ENCODE measurements around the gene RIN3. TPM values are rescaled to one million over a fixed set of nuclear protein-coding genes. Genes with fewer than 3 reads are reported as not detected.

Gene RIN3
- total and polyA plus RNA-seq, 4 donors: 5.0 to 15.6 (median 9.0) TPM

DNA sequence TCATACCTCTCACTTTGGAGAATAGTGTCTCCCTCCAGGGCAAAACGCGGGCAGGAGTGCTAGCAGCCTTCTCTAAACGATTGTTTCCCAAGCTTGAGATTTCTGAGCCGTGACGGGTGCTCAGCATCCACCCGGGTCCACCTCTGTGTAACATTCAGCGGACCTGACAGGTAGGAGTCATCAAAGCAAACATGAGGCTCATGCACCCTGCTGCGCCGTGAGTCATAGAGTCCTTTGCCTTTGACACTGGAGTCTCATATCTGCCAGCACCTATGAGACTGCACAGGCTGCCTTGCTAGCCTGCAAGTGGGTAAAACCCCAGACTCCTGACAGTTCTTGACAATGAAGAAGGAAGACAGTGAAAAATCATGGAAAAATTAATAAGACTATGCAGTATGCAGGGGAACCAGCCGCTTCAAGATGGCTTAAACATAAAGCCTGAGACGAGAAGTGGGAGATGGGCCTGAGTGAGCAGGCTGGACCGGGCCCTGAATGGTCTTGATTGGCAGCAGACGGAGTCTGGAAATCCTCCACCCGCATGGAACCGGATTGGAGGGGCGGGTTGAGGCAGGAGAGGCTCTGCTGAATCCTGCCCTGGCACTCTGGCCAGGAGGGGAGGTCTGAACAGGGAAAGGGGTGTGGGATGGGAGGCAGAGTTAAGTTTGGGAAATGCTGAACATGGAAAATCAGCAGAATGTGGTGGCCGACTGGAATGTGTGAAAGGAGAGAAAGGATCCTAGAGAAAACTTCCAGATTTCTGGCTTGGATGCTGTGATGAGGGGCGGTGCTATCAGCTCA is 180.6 kb downstream of the RIN3 start:
- no peaks in the 10 kb centered on the region for H3K27me3 ChIP-seq (ENCODE audit: control insufficient read depth in 4 of 4, insufficient read depth in 4 of 4, low read length in 3 of 4)
- no peaks in the 10 kb centered on the region for H3K36me3 ChIP-seq (ENCODE audit: control insufficient read depth in 4 of 4, insufficient read depth in 3 of 4, low read depth in 1 of 4, low read length in 3 of 4)
- H3K4me1 ChIP-seq (ENCODE audit: control insufficient read depth in 4 of 4, insufficient read depth in 4 of 4, low read length in 3 of 4): peaks cover 10 to 17% (median 14%) of the 10 kb centered on the region in 4 donors
- H3K9me3 ChIP-seq (ENCODE audit: control insufficient read depth in 4 of 4, low read length in 3 of 4): no peaks in the 10 kb centered on the region
- TF ChIP-seq, protein P1, sequence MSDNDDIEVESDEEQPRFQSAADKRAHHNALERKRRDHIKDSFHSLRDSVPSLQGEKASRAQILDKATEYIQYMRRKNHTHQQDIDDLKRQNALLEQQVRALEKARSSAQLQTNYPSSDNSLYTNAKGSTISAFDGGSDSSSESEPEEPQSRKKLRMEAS (IDR thresholded peaks at IDR 0.05): peak; percentile 33
- TF ChIP-seq FOXA1 (IDR thresholded peaks at IDR 0.05) (peak; percentile 44), HNF4A (conservative IDR thresholded peaks at IDR 0.05) (peak in 1 of 2 donors; percentile 66), GABPA (IDR thresholded peaks at IDR 0.05 in 1 of 2, conservative IDR thresholded peaks at IDR 0.05 in 1 of 2) (no peak), EGR1 (IDR thresholded peaks at IDR 0.05; ENCODE audit: low read depth in 2 of 2) (no peak), RXRA (IDR thresholded peaks at IDR 0.05) (peak in 1 of 2 donors; percentile 51), JUND (IDR thresholded peaks at IDR 0.05) (peak in 1 of 2 donors; percentile 87), TAF1 (conservative IDR thresholded peaks at IDR 0.05) (no peak)
- no peak for DNase-seq (ENCODE audit: low spot score)
- 68% methylated on average over 18 of the region's 18 CpGs for WGBS
- no peak overlapping the region for H3K27ac ChIP-seq (ENCODE audit: low read depth in 1 of 2, low read length in 2 of 2)
- no peak overlapping the region for H3K9ac ChIP-seq (ENCODE audit: low read depth in 1 of 2, low read length in 2 of 2)
- no peak overlapping the region for H3K4me3 ChIP-seq (ENCODE audit: low read depth in 1 of 3, low read length in 3 of 3)

DNA sequence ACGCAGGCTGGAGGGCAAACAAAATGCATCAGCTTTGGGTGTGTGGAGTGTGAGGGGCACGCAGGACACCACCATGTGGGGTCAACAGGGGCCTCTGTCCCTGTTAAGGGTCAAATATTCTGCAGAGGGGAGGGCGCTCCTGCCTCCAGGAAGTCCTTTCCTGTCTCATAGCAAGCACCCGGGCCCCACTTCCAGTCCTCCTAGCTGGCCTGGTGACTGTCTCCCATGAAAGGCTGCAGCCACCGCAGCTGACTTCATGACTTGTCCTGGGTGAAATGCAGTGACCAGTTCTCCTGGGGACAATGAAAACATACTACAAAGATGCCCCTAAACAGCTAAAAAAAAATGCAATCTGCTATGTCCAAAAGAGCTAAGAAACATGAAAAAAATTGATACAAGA is 181.2 kb downstream of the RIN3 start:
- Histone ChIP-seq H3K36me3 (ENCODE audit: control insufficient read depth in 4 of 4, insufficient read depth in 3 of 4, low read depth in 1 of 4, low read length in 3 of 4) (no peaks in the 10 kb centered on the region), H3K27ac (ENCODE audit: low read depth in 1 of 2, low read length in 2 of 2) (no peak overlapping the region), H3K4me3 (ENCODE audit: low read depth in 1 of 3, low read length in 3 of 3) (no peak overlapping the region), H3K9ac (ENCODE audit: low read depth in 1 of 2, low read length in 2 of 2) (no peak overlapping the region), H3K27me3 (ENCODE audit: control insufficient read depth in 4 of 4, insufficient read depth in 4 of 4, low read length in 3 of 4) (no peaks in the 10 kb centered on the region), H3K9me3 (ENCODE audit: control insufficient read depth in 4 of 4, low read length in 3 of 4) (no peaks in the 10 kb centered on the region), H3K4me1 (ENCODE audit: control insufficient read depth in 4 of 4, insufficient read depth in 4 of 4, low read length in 3 of 4) (peaks cover 10 to 17% (median 14%) of the 10 kb centered on the region in 4 donors)
- TF ChIP-seq RXRA (IDR thresholded peaks at IDR 0.05) (peak; percentile 15 to 29), SP1 (IDR thresholded peaks at IDR 0.05) (no peak), GABPA (IDR thresholded peaks at IDR 0.05 in 1 of 2, conservative IDR thresholded peaks at IDR 0.05 in 1 of 2) (no peak)
- DNase-seq (ENCODE audit: low spot score): no peak
- 58% methylated on average over 5 of the region's 5 CpGs for WGBS

DNA sequence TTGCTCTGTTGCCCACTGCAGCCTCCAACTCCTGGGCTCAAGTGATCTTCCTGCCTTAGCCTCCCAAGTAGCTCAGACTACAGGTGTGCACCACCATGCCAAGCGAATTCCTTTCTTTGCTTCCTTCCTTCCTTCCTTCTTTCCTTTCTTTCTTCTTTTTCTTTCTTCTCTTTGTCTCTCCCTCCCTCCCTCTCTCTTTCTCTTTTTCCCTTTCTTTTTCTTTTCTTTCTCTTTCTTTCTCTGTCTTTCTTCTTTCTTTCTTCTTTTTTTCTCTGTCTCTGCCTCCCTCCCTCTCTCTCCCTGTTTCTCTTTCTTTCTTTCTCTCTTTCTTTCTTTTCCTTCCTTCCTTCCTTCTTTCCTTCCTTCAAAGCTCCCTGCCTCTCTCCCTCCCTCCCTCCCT is 182.0 kb downstream of the RIN3 start:
- Histone ChIP-seq H3K4me1 (ENCODE audit: control insufficient read depth in 4 of 4, insufficient read depth in 4 of 4, low read length in 3 of 4) (peaks cover 10 to 17% (median 14%) of the 10 kb centered on the region in 4 donors), H3K9me3 (ENCODE audit: control insufficient read depth in 4 of 4, low read length in 3 of 4) (no peaks in the 10 kb centered on the region), H3K36me3 (ENCODE audit: control insufficient read depth in 4 of 4, insufficient read depth in 3 of 4, low read depth in 1 of 4, low read length in 3 of 4) (no peaks in the 10 kb centered on the region), H3K9ac (ENCODE audit: low read depth in 1 of 2, low read length in 2 of 2) (no peak overlapping the region), H3K27ac (ENCODE audit: low read depth in 1 of 2, low read length in 2 of 2) (no peak overlapping the region), H3K4me3 (ENCODE audit: low read depth in 1 of 3, low read length in 3 of 3) (no peak overlapping the region), H3K27me3 (ENCODE audit: control insufficient read depth in 4 of 4, insufficient read depth in 4 of 4, low read length in 3 of 4) (no peaks in the 10 kb centered on the region)
- no peak for DNase-seq (ENCODE audit: low spot score)
- 95% methylated on average over 1 of the region's 1 CpG for WGBS
- no peak for TF ChIP-seq EGR1 (IDR thresholded peaks at IDR 0.05; ENCODE audit: low read depth in 2 of 2)
- TF ChIP-seq FOXA1 (IDR thresholded peaks at IDR 0.05): no peak
- no peak for TF ChIP-seq TAF1 (conservative IDR thresholded peaks at IDR 0.05)
- TF ChIP-seq, protein P2, sequence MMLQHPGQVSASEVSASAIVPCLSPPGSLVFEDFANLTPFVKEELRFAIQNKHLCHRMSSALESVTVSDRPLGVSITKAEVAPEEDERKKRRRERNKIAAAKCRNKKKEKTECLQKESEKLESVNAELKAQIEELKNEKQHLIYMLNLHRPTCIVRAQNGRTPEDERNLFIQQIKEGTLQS (IDR thresholded peaks at IDR 0.05): no peak
- no peak for TF ChIP-seq YY1 (IDR thresholded peaks at IDR 0.05)
- no peak for TF ChIP-seq FOXA2 (IDR thresholded peaks at IDR 0.05)
- TF ChIP-seq, protein P3, sequence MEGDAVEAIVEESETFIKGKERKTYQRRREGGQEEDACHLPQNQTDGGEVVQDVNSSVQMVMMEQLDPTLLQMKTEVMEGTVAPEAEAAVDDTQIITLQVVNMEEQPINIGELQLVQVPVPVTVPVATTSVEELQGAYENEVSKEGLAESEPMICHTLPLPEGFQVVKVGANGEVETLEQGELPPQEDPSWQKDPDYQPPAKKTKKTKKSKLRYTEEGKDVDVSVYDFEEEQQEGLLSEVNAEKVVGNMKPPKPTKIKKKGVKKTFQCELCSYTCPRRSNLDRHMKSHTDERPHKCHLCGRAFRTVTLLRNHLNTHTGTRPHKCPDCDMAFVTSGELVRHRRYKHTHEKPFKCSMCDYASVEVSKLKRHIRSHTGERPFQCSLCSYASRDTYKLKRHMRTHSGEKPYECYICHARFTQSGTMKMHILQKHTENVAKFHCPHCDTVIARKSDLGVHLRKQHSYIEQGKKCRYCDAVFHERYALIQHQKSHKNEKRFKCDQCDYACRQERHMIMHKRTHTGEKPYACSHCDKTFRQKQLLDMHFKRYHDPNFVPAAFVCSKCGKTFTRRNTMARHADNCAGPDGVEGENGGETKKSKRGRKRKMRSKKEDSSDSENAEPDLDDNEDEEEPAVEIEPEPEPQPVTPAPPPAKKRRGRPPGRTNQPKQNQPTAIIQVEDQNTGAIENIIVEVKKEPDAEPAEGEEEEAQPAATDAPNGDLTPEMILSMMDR (IDR thresholded peaks at IDR 0.05; ENCODE audit: low read depth, low read length, missing input control): no peak
- no peak for TF ChIP-seq RAD21 (IDR thresholded peaks at IDR 0.05)
- TF ChIP-seq SP1 (IDR thresholded peaks at IDR 0.05): no peak
- TF ChIP-seq, protein P1 (IDR thresholded peaks at IDR 0.05): no peak
- no peak for TF ChIP-seq RXRA (IDR thresholded peaks at IDR 0.05)
- TF ChIP-seq, protein P4, sequence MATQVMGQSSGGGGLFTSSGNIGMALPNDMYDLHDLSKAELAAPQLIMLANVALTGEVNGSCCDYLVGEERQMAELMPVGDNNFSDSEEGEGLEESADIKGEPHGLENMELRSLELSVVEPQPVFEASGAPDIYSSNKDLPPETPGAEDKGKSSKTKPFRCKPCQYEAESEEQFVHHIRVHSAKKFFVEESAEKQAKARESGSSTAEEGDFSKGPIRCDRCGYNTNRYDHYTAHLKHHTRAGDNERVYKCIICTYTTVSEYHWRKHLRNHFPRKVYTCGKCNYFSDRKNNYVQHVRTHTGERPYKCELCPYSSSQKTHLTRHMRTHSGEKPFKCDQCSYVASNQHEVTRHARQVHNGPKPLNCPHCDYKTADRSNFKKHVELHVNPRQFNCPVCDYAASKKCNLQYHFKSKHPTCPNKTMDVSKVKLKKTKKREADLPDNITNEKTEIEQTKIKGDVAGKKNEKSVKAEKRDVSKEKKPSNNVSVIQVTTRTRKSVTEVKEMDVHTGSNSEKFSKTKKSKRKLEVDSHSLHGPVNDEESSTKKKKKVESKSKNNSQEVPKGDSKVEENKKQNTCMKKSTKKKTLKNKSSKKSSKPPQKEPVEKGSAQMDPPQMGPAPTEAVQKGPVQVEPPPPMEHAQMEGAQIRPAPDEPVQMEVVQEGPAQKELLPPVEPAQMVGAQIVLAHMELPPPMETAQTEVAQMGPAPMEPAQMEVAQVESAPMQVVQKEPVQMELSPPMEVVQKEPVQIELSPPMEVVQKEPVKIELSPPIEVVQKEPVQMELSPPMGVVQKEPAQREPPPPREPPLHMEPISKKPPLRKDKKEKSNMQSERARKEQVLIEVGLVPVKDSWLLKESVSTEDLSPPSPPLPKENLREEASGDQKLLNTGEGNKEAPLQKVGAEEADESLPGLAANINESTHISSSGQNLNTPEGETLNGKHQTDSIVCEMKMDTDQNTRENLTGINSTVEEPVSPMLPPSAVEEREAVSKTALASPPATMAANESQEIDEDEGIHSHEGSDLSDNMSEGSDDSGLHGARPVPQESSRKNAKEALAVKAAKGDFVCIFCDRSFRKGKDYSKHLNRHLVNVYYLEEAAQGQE (IDR thresholded peaks at IDR 0.05): no peak

All from liver (tissue), 9 donors.